GM18511 (cell line): ENCODE measurements around the gene UBR2.
"Not testable (repeated sequence)": the region's sequence is repeated elsewhere in the genome, so short reads cannot be mapped to it uniquely, and the experiment has no call there.

Source experiments
- ATAC-seq: cut with Tn5 transposase; IDR thresholded peaks from one replicate; pipeline ENCODE4 v1.9.1; 2021; ENCODE audit warnings: mild to moderate bottlenecking, moderate library complexity; ENCODE audit not compliant: unreplicated experiment

Gene UBR2

DNA sequence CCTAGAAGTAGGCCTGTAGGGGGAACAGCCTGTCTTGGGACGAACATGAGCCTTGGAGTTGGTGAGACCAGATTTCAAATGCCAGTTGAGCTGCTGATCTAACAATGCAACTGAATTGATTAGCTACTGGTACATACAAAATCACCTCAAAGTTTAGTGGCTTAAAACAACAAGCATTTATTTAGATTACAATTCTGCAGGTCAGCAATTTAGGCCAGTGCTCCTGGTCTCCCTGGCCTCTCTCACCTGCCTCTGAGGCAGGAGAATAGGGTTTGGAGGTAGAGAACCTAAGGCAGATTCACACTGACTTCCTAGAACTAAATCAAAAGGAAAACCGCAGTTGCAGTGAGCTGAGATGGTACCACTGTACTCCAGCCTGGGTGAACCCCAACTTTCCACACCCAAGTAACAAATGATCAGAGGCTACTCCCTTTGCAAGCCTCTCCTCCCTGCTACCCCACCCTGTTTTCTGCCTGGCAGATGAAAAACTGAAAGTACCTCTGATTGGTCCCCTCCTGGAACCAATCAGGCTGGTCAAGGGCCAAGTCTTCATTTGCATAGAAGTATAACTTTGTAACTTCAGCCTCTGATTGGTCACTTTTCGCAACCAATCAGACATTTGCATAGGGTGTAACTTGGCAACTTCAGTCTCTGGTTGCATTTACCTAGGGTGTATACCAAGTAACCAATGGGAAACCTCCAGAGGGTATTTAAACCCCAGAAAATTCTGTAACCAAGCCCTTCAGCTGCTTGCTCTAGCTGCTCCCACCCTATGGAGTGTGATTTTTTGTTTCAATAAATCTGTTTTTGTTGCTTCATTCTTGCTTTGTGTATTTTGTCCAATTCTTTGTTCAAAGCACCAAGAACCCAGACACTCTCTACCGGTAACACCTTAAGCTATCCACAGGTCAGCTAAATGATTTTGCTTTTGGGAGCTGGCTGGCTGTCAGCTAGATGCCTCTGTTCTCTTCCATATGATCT, 8.1 kb upstream of the UBR2 start:
- ATAC-seq, result no peak

- ATAC-seq, result no peak
These were observed 7.4 kb upstream of the UBR2 start for GRCh38 chr6:42556462-42556861.

- not testable (repeated sequence) for ATAC-seq
These were observed 4.6 kb upstream of the UBR2 start for GRCh38 chr6:42559276-42559675.

GRCh38 chr6:42561986-42562385, 1.8 kb upstream of the UBR2 start:
- ATAC-seq, result no peak

DNA sequence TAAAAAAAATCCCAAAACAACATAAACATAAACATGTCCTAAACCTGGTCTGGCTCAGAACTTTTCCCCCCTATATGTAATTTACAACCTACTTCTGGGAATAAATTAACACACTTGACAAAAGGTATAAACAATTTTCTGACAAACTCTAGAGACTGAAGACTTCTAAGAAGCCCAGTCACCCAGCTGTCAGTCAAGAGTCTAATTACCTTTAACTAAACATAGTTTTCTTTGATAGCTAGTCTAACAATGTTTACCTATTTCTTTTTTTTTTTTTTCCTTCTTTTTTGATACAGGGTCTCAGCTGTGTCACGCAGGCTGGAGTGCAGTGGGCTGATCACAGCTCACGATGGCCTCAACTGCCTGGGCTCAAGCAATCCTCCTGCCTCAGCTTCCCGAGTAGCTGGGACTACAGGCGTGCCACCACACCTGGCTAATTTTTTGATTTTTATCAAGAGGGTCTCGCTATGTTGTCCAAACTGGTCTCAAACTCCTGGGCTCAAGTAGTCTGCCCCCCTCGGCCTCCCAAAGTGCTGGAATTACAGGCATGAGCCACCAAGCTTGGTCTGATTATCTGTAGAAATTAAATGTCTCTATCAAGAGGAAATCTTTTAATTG, 932 bp upstream of the UBR2 start:
- ATAC-seq, result no peak

- ATAC-seq, result no peak
These were observed 637 bp downstream of the UBR2 start for GRCh38 chr6:42564506-42564825.

GRCh38 chr6:42565823-42566613, 2.2 kb downstream of the UBR2 start:
- ATAC-seq, result no peak

- no peak for ATAC-seq
These were observed 2.9 kb downstream of the UBR2 start for GRCh38 chr6:42566614-42567208.

GRCh38 chr6:42567237-42567636, 3.4 kb downstream of the UBR2 start:
- ATAC-seq, result not testable (repeated sequence)

DNA sequence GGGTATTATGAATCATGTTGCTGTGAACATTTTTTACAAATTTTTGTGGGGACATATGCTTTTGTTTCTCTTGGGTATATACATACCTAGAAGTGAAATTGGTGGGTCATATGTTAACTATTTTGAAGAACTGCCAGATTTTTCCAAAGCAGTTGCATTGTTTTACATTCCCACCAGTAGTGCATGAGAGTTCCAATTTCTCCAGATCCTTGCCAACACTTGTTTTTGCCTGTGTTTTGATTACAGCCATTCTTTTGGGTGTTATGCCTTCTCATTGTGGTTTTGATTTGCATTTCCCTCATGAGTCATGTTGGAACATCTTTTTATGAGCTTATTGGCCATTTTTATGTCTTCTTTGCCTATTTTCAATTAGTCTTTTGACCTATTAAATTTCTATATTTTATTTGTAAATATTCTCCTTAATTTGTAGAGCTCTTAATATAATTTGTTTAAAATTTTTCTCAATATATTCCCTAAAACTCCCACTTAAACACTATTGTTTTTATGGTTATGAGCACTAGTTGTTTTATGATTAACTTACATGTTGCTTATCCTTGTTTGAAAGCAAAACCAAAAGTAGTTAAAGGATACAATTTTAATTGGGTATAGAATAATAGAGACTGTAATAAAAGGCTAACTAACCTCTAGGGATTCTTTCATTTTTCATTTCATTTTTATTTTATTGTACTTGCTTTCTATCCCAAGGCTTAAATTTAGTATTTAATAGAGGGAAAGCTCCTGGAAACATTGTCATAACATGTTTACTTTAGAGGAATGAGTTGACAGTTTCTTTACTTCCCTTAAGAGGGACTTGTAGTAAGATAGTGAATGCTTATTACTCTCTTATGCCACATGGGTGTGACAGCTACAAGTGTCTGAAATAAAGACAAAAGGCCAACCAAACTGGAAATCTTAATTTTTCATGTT, 5.5 kb downstream of the UBR2 start:
- ATAC-seq, result no peak

DNA sequence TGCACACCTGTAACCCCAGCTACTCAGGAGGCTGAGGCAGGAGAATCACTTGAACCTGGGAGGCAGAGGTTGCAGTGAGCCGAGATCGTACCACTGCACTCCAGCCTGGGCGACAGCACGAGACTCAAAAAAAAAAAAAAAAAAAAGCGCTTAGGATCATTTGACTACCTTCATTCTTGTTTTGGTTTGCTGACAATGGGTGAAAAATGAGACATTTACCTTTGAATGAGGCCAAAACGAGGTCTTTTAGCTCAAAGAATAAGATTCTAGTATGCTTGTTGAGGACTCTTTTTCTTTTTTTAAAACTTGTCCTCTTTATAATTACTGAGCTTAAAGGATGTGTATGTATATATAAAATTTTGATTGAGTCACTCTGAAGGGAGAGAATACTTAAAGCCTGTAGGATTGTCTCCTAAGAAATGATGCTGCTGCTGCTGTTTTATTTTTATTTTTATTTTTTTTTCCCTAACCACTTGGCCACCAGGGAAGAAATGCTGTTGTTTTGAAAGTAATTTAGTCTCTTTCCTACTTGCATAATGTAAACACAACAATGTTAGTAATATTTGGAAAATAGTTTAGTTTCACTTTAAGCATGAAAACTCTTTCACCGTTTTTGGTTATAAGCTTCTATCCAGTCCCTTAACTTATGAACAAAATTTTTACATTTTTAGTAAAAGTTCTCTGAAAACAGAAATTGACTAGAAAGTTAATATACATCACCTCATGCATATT, 7.9 kb downstream of the UBR2 start:
- ATAC-seq, result peak; percentile 32

GRCh38 chr6:42572523-42572922, 8.7 kb downstream of the UBR2 start:
- peak; percentile 90 for ATAC-seq

- not testable (repeated sequence) for ATAC-seq
These were observed 12.7 kb downstream of the UBR2 start for GRCh38 chr6:42576538-42576937.

- no peak for ATAC-seq
These were observed 34.5 kb downstream of the UBR2 start for GRCh38 chr6:42598300-42598699.

DNA sequence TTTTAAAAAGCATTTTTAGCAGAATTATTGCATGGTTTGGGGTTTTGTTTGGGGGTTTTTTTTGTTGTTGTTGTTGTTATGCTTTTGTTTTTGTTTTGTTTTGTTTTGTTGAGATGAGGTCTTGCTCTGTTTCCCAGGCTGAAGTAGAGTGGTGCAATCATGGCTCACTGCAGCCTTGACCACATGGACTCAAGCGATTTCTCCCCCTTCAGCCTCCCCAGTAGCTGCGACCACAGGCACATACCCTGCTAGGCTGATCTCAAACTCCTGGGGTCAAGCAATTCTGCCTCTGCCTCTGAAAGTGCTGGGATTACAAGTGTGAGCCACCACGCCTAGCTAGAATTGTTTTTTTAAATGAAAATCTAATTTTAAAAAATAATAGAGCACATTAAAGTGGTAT, 35.7 kb downstream of the UBR2 start:
- no peak for ATAC-seq

GRCh38 chr6:42604150-42604549, 40.3 kb downstream of the UBR2 start:
- no peak for ATAC-seq

- ATAC-seq, result not testable (repeated sequence)
These were observed 40.9 kb downstream of the UBR2 start for GRCh38 chr6:42604699-42605098.

DNA sequence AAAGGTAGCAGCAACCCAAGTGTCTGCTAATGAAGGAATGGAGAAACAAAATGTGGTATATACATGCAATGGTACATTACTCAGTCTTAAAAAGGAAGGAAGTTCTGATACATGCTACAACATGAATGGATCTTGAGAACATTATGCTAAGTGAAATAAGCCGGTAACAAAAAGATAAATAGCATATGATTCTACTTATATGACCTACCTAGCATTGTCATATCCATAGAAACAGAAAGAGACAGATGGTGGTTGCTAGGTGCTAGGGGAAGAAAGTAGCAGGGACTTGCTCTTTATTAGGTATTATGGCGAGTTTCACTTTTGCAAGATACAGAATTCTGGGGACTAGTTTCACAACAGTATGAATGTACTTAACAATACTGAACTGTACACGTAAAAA, 46.6 kb downstream of the UBR2 start:
- ATAC-seq, result no peak

GRCh38 chr6:42615518-42615917, 51.7 kb downstream of the UBR2 start:
- ATAC-seq, result no peak
